ENCODE results near the gene CYTH2. TPM values are rescaled to one million over a fixed set of nuclear protein-coding genes. Genes with fewer than 3 reads are reported as not detected.

Gene CYTH2
- total and polyA plus RNA-seq, 4 experiments from 2014 or later: 30.1 to 89.0 (median 53.1) TPM

- intact Hi-C loops (cut with micrococcal nuclease): loop anchor here (2.0 to 5.0 kb wide), 3 partner anchors 64 to 1131 kb away; partner anchors contain the start of genes GRWD1, RRAS and SCAF1
- Mint-ChIP-seq H3K4me1 (peaks cover 8 to 16% (median 12%) of the 10 kb centered on the region in 4 donors), H3K9me3 (no peaks in the 10 kb centered on the region), H3K27ac (peak overlapping the region in 2 of 7 donors; percentile 75 to 78), H3K36me3 (peaks cover 7 to 12% of the 10 kb centered on the region in 2 donors), H3K27me3 (no peaks in the 10 kb centered on the region), H3K4me3 (peak overlapping the region in 2 of 8 donors; percentile 90)
- Histone ChIP-seq H3K4me3 (ENCODE audit: low read length in 2 of 2) (peak overlapping the region in 1 of 2 donors; percentile 37), H3K9me3 (ENCODE audit: control insufficient read depth in 1 of 2, low read length in 2 of 2) (no peaks in the 10 kb centered on the region), H3K4me1 (ENCODE audit: insufficient read depth, low read length) (peaks cover 27% of the 10 kb centered on the region), H3K27me3 (ENCODE audit: insufficient read depth, low read length) (no peaks in the 10 kb centered on the region), H3K27ac (ENCODE audit: low read depth, low read length) (no peak overlapping the region), H3K36me3 (ENCODE audit: insufficient read depth, low read length) (no peaks in the 10 kb centered on the region)
- ChIA-PET POLR2A (ENCODE audit: partially characterized antibody) (interaction anchor here (0.9 to 2.1 kb wide), 4 partner anchors 19 to 108 kb away, joined by 3 to 9 read pairs (median 4); partner anchors contain the start of genes RPL18 and SPHK2), CTCF (ENCODE audit: partially characterized antibody) (interaction anchor here (0.7 to 8.0 kb wide), 3 partner anchors 22 to 89 kb away, joined by 3 to 203 read pairs (median 3); no protein-coding TSS in a partner anchor)
- DNase-seq: peak in 2 of 5 donors; percentile 40 to 63
Measured at GRCh38 chr19:48511321-48511731, 42.2 kb downstream of the CYTH2 start.

- Histone ChIP-seq H3K4me1 (ENCODE audit: insufficient read depth, low read length) (peaks cover 27% of the 10 kb centered on the region), H3K9me3 (ENCODE audit: control insufficient read depth in 1 of 2, low read length in 2 of 2) (no peaks in the 10 kb centered on the region), H3K4me3 (ENCODE audit: low read length in 2 of 2) (peak within 1 kb of the TSS; percentile 54 to 76), H3K27ac (ENCODE audit: low read depth, low read length) (peak within 1 kb of the TSS; percentile 39), H3K27me3 (ENCODE audit: insufficient read depth, low read length) (no peaks in the 10 kb centered on the region), H3K36me3 (ENCODE audit: insufficient read depth, low read length) (no peaks in the 10 kb centered on the region)
- Mint-ChIP-seq H3K4me1 (peaks cover 8 to 16% (median 12%) of the 10 kb centered on the region in 4 donors), H3K36me3 (peaks cover 7 to 12% of the 10 kb centered on the region in 2 donors), H3K4me3 (peak within 1 kb of the TSS in 7 of 8 donors; percentile 87 to 94 (median 90)), H3K27ac (peak within 1 kb of the TSS; percentile 75 to 92 (median 88)), H3K9me3 (no peaks in the 10 kb centered on the region), H3K27me3 (no peaks in the 10 kb centered on the region)
- CTCF ChIA-PET (ENCODE audit: partially characterized antibody): interaction anchor here (1.4 kb wide), 1 partner anchor 22 kb away, joined by 4 read pairs; no protein-coding TSS in a partner anchor
- peak; percentile 80 to 94 (median 86) for DNase-seq
- POLR2A ChIA-PET (ENCODE audit: partially characterized antibody): interaction anchor here (0.9 to 2.8 kb wide), 3 partner anchors 104 to 149 kb away, joined by 3 to 7 read pairs (median 6); partner anchors contain the start of genes RPL18, SPHK2, SYNGR4 and TMEM143
- intact Hi-C loops (cut with micrococcal nuclease): loop anchor here (1.0 to 5.0 kb wide), 4 partner anchors 43 to 1130 kb away; partner anchors contain the start of genes CYTH2, GRWD1, RRAS and SCAF1
Measured at GRCh38 chr19:48511800-48512503, 42.8 kb downstream of the CYTH2 start, which contains the start of gene LMTK3. TSS of gene LMTK3 (minus strand) at chr19:48511835. CDS start at chr19:48511576, 259 bp downstream.

GRCh38 chr19:48512504-48513288, 43.5 kb downstream of the CYTH2 start:
- peak in 4 of 5 donors; percentile 20 to 68 (median 35) for DNase-seq
- Mint-ChIP-seq H3K27me3 (no peaks in the 10 kb centered on the region), H3K4me1 (peaks cover 8 to 16% (median 12%) of the 10 kb centered on the region in 4 donors), H3K4me3 (no peak overlapping the region), H3K36me3 (peaks cover 4 to 7% of the 10 kb centered on the region in 2 donors), H3K27ac (no peak overlapping the region), H3K9me3 (no peaks in the 10 kb centered on the region)
- no peaks in the 10 kb centered on the region for H3K9me3 ChIP-seq (ENCODE audit: control insufficient read depth in 1 of 2, low read length in 2 of 2)
- POLR2A ChIA-PET (ENCODE audit: partially characterized antibody): interaction anchor here (0.7 to 2.8 kb wide), 10 partner anchors 10 to 1151 kb away, joined by 3 to 10 read pairs (median 4); partner anchors contain the start of genes DBP, RPL18, SPHK2 and SYNGR4
- peak overlapping the region; percentile 59 for H3K27ac ChIP-seq (ENCODE audit: low read depth, low read length)
- H3K4me1 ChIP-seq (ENCODE audit: insufficient read depth, low read length): peaks cover 27% of the 10 kb centered on the region
- H3K27me3 ChIP-seq (ENCODE audit: insufficient read depth, low read length): no peaks in the 10 kb centered on the region
- intact Hi-C loops (cut with micrococcal nuclease): loop anchor here (1.0 to 5.0 kb wide), 4 partner anchors 43 to 1130 kb away; partner anchors contain the start of genes CYTH2, GRWD1, RRAS and SCAF1
- peak overlapping the region; percentile 2 to 89 for H3K4me3 ChIP-seq (ENCODE audit: low read length in 2 of 2)
- no peaks in the 10 kb centered on the region for H3K36me3 ChIP-seq (ENCODE audit: insufficient read depth, low read length)
- CTCF ChIA-PET (ENCODE audit: partially characterized antibody): interaction anchor here (1.4 kb wide), 1 partner anchor 23 kb away, joined by 4 read pairs; no protein-coding TSS in a partner anchor

DNA sequence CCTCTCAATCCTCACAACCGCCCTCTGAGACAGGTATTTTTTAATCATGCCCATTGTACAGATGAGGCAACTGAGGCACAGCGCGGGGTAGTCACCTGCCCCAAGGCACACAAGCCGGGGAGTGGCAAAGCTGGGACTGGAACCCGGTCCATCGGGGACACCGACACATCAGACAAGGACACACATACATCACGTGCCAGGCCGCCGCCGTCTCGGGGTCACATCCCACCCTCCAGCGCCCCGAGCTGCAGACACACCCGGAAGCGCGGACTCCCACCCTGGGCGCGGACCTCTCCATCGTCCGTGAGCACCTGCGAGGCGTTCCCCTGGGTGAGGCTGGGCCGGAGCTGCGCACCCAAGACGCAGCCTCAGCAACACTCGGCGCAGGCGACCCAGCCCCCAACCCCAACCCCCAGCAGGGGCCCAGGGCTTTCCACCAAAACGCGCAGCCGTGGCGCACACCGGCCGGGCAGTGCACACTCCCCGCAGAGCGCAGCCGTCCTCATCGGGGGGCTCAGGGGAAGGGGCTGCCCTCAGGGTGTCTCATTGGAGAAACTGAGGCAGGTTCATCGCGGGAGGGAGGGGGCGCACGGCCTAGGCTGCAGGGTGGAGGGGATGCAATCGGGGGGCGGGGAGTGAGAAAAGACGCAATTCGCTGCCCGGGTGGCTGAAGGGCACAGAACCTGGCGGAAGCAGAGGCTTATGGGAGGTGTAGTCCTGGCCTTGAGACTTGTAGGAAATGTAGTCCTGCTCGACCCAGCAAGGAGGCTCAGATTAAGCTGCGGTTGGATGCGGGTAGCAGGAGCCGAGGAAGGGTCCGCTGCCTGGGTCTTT, 44.3 kb downstream of the CYTH2 start:
- Histone ChIP-seq H3K36me3 (ENCODE audit: insufficient read depth, low read length) (no peaks in the 10 kb centered on the region), H3K4me1 (ENCODE audit: insufficient read depth, low read length) (peaks cover 27% of the 10 kb centered on the region), H3K27ac (ENCODE audit: low read depth, low read length) (peak overlapping the region; percentile 59), H3K9me3 (ENCODE audit: control insufficient read depth in 1 of 2, low read length in 2 of 2) (no peaks in the 10 kb centered on the region), H3K27me3 (ENCODE audit: insufficient read depth, low read length) (no peaks in the 10 kb centered on the region), H3K4me3 (ENCODE audit: low read length in 2 of 2) (peak overlapping the region; percentile 65 to 89)
- Mint-ChIP-seq H3K27ac (peak overlapping the region in 3 of 7 donors; percentile 68 to 96 (median 91)), H3K4me1 (peaks cover 6 to 16% (median 11%) of the 10 kb centered on the region in 4 donors), H3K27me3 (no peaks in the 10 kb centered on the region), H3K4me3 (no peak overlapping the region), H3K36me3 (peaks cover 0 to 4% of the 10 kb centered on the region in 2 donors), H3K9me3 (no peaks in the 10 kb centered on the region)
- ChIA-PET POLR2A (ENCODE audit: partially characterized antibody) (interaction anchor here (0.6 to 2.8 kb wide), 16 partner anchors 11 to 1150 kb away, joined by 3 to 10 read pairs (median 3); partner anchors contain the start of genes DBP, KDELR1, RPL18 and SPHK2), CTCF (ENCODE audit: partially characterized antibody) (interaction anchor here (1.0 to 1.4 kb wide), 3 partner anchors 24 to 75 kb away, joined by 4 to 9 read pairs (median 5); no protein-coding TSS in a partner anchor)
- peak; percentile 70 to 88 (median 73) for DNase-seq
- intact Hi-C loops (cut with micrococcal nuclease): loop anchor here (1.0 to 5.0 kb wide), 3 partner anchors 66 to 1129 kb away; partner anchors contain the start of genes GRWD1, RRAS, SCAF1 and TMEM143

DNA sequence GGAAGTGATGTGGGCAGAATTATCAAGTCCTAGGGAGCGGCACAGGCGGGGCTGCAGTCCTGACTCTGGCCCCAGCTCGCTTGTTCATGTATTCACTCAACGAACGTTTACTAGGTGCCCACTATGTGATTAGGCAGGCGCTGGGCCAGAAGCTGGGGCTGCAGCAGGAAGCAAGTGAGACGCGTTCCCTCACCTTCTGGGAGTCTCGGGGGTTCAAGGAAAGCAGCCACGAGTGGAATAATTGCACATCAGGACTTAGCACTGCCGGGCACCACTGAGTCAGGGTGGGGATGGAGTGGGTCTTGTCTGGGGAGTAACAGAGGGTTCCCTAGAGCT, 44.9 kb downstream of the CYTH2 start:
- no peak overlapping the region for H3K4me3 Mint-ChIP-seq
- no peaks in the 10 kb centered on the region for H3K9me3 ChIP-seq (ENCODE audit: control insufficient read depth in 1 of 2, low read length in 2 of 2)
- peaks cover 6 to 16% (median 11%) of the 10 kb centered on the region in 4 donors for H3K4me1 Mint-ChIP-seq
- H3K4me3 ChIP-seq (ENCODE audit: low read length in 2 of 2): peak overlapping the region in 1 of 2 donors; percentile 89
- H3K27ac Mint-ChIP-seq: peak overlapping the region in 3 of 7 donors; percentile 68 to 96 (median 91)
- H3K36me3 ChIP-seq (ENCODE audit: insufficient read depth, low read length): no peaks in the 10 kb centered on the region
- POLR2A ChIA-PET (ENCODE audit: partially characterized antibody): interaction anchor here (0.6 to 2.8 kb wide), 11 partner anchors 12 to 181 kb away, joined by 3 to 10 read pairs (median 3); partner anchors contain the start of genes KDELR1, RPL18, SPHK2 and SYNGR4
- CTCF ChIA-PET (ENCODE audit: partially characterized antibody): interaction anchor here (0.7 to 1.3 kb wide), 3 partner anchors 8 to 74 kb away, joined by 3 to 9 read pairs (median 5); no protein-coding TSS in a partner anchor
- no peaks in the 10 kb centered on the region for H3K27me3 ChIP-seq (ENCODE audit: insufficient read depth, low read length)
- no peak for DNase-seq
- no peaks in the 10 kb centered on the region for H3K27me3 Mint-ChIP-seq
- intact Hi-C loops (cut with micrococcal nuclease): loop anchor here (5.0 kb wide), 2 partner anchors 67 to 1128 kb away; partner anchors contain the start of genes GRWD1, RRAS and SCAF1
- H3K36me3 Mint-ChIP-seq: peaks cover 0 to 4% of the 10 kb centered on the region in 2 donors
- H3K4me1 ChIP-seq (ENCODE audit: insufficient read depth, low read length): peaks cover 27% of the 10 kb centered on the region
- H3K9me3 Mint-ChIP-seq: no peaks in the 10 kb centered on the region
- no peak overlapping the region for H3K27ac ChIP-seq (ENCODE audit: low read depth, low read length)

- Mint-ChIP-seq H3K27ac (no peak overlapping the region), H3K4me3 (peak overlapping the region in 1 of 8 donors; percentile 58), H3K9me3 (no peaks in the 10 kb centered on the region), H3K27me3 (no peaks in the 10 kb centered on the region), H3K4me1 (peaks cover 2 to 6% (median 4%) of the 10 kb centered on the region in 4 donors), H3K36me3 (no peaks in the 10 kb centered on the region)
- H3K9me3 ChIP-seq (ENCODE audit: control insufficient read depth in 1 of 2, low read length in 2 of 2): no peaks in the 10 kb centered on the region
- H3K4me3 ChIP-seq (ENCODE audit: low read length in 2 of 2): no peak overlapping the region
- peaks cover 16% of the 10 kb centered on the region for H3K4me1 ChIP-seq (ENCODE audit: insufficient read depth, low read length)
- H3K27ac ChIP-seq (ENCODE audit: low read depth, low read length): no peak overlapping the region
- H3K36me3 ChIP-seq (ENCODE audit: insufficient read depth, low read length): no peaks in the 10 kb centered on the region
- DNase-seq: no peak
- H3K27me3 ChIP-seq (ENCODE audit: insufficient read depth, low read length): no peaks in the 10 kb centered on the region
- POLR2A ChIA-PET (ENCODE audit: partially characterized antibody): no interaction called here
- intact Hi-C loops (cut with micrococcal nuclease): no loop called here
- CTCF ChIA-PET (ENCODE audit: partially characterized antibody): interaction anchor here (0.6 to 1.9 kb wide), 3 partner anchors 9 to 153 kb away, joined by 3 to 7 read pairs (median 3); partner anchors contain the start of genes SYNGR4 and TMEM143
Measured at GRCh38 chr19:48516536-48516935, 47.4 kb downstream of the CYTH2 start.

Measured in CD4-positive, alpha-beta memory T cell (primary cell).